ENCODE measurements around the gene CDC42BPB.
"Not testable (repeated sequence)": the region's sequence is repeated elsewhere in the genome, so short reads cannot be mapped to it uniquely, and the experiment has no call there.

Gene CDC42BPB

GRCh38 chr14:103055695-103056094 is 1.7 kb downstream of the CDC42BPB start:
- DNase-seq (ENCODE audit: low spot score), result no peak
- TF ChIP-seq CTCF (IDR thresholded peaks at IDR 0.05; ENCODE audit: borderline replicate concordance, control extremely low read depth, extremely low read depth, insufficient read depth, missing control alignments), result no peak
- in situ Hi-C loops (cut with MboI; ENCODE audit: low sequenced_read_pairs, unreplicated experiment), result no loop called here

GRCh38 chr14:103052407-103052806 is 4.9 kb downstream of the CDC42BPB start:
- in situ Hi-C loops (cut with MboI; ENCODE audit: low sequenced_read_pairs, unreplicated experiment), result no loop called here
- no peak for DNase-seq (ENCODE audit: low spot score)

GRCh38 chr14:103050935-103051334 is 6.4 kb downstream of the CDC42BPB start:
- TF ChIP-seq CTCF (IDR thresholded peaks at IDR 0.05; ENCODE audit: borderline replicate concordance, control extremely low read depth, extremely low read depth, insufficient read depth, missing control alignments), result no peak
- no peak for DNase-seq (ENCODE audit: low spot score)
- in situ Hi-C loops (cut with MboI; ENCODE audit: low sequenced_read_pairs, unreplicated experiment), result no loop called here

More at GRCh38 chr14:103052407-103052806, 4.9 kb downstream of the CDC42BPB start:
- TF ChIP-seq CTCF (IDR thresholded peaks at IDR 0.05; ENCODE audit: borderline replicate concordance, control extremely low read depth, extremely low read depth, insufficient read depth, missing control alignments), result no peak

GRCh38 chr14:103047453-103047852 is 9.9 kb downstream of the CDC42BPB start:
- DNase-seq (ENCODE audit: low spot score); in situ Hi-C loops (cut with MboI; ENCODE audit: low sequenced_read_pairs, unreplicated experiment): not testable (repeated sequence)

GRCh38 chr14:103045371-103045869 is 11.9 kb downstream of the CDC42BPB start:
- no peak for TF ChIP-seq CTCF (IDR thresholded peaks at IDR 0.05; ENCODE audit: borderline replicate concordance, control extremely low read depth, extremely low read depth, insufficient read depth, missing control alignments)
- in situ Hi-C loops (cut with MboI; ENCODE audit: low sequenced_read_pairs, unreplicated experiment), result no loop called here
- peak; percentile 64 for DNase-seq (ENCODE audit: low spot score)

GRCh38 chr14:103043257-103044015 is 13.9 kb downstream of the CDC42BPB start:
- in situ Hi-C loops (cut with MboI; ENCODE audit: low sequenced_read_pairs, unreplicated experiment), result no loop called here
- no peak for TF ChIP-seq CTCF (IDR thresholded peaks at IDR 0.05; ENCODE audit: borderline replicate concordance, control extremely low read depth, extremely low read depth, insufficient read depth, missing control alignments)
- no peak for DNase-seq (ENCODE audit: low spot score)

GRCh38 chr14:103041464-103041863 is 15.9 kb downstream of the CDC42BPB start:
- no peak for DNase-seq (ENCODE audit: low spot score)
- no peak for TF ChIP-seq CTCF (IDR thresholded peaks at IDR 0.05; ENCODE audit: borderline replicate concordance, control extremely low read depth, extremely low read depth, insufficient read depth, missing control alignments)
- in situ Hi-C loops (cut with MboI; ENCODE audit: low sequenced_read_pairs, unreplicated experiment), result no loop called here

Measured in GM13976 (cell line).